ENCODE results near the gene STMP1.
A peak's percentile ranks its signal among the peaks of the same experiment; 100 is the strongest.
"Not testable (repeated sequence)": the region's sequence is repeated elsewhere in the genome, so short reads cannot be mapped to it uniquely, and the experiment has no call there.

STMP1 gene

GRCh38 chr7:135665042-135665441, 2.7 kb downstream of the STMP1 start:
- no peak for DNase-seq (ENCODE audit: low spot score)

GRCh38 chr7:135666156-135666555, 3.8 kb downstream of the STMP1 start:
- DNase-seq (ENCODE audit: low spot score): no peak

GRCh38 chr7:135666846-135667245, 4.5 kb downstream of the STMP1 start:
- no peak for DNase-seq (ENCODE audit: low spot score)

GRCh38 chr7:135667626-135668025, 5.3 kb downstream of the STMP1 start:
- not testable (repeated sequence) for DNase-seq (ENCODE audit: low spot score)

- DNase-seq (ENCODE audit: low spot score): not testable (repeated sequence)
Observed at GRCh38 chr7:135668852-135669395, 6.6 kb downstream of the STMP1 start.

- DNase-seq (ENCODE audit: low spot score): no peak
Observed at GRCh38 chr7:135669774-135670173, 7.5 kb downstream of the STMP1 start.

- peak; percentile 64 for DNase-seq (ENCODE audit: low spot score)
Observed at GRCh38 chr7:135670179-135670578, 7.9 kb downstream of the STMP1 start.

- DNase-seq (ENCODE audit: low spot score): peak; percentile 71
Observed at GRCh38 chr7:135672560-135673359, 10.4 kb downstream of the STMP1 start.

- DNase-seq (ENCODE audit: low spot score): peak; percentile 29
Observed at GRCh38 chr7:135673360-135673706, 11.0 kb downstream of the STMP1 start.

- peak; percentile 41 for DNase-seq (ENCODE audit: low spot score)
Observed at GRCh38 chr7:135678612-135679575, 16.6 kb downstream of the STMP1 start.

- no peak for DNase-seq (ENCODE audit: low spot score)
Observed at GRCh38 chr7:135681762-135682161, 19.4 kb downstream of the STMP1 start.

- DNase-seq (ENCODE audit: low spot score): no peak
Observed at GRCh38 chr7:135682191-135682590, 19.9 kb downstream of the STMP1 start.

- no peak for DNase-seq (ENCODE audit: low spot score)
Observed at GRCh38 chr7:135683609-135684008, 21.3 kb downstream of the STMP1 start.

GRCh38 chr7:135684136-135684535, 21.8 kb downstream of the STMP1 start:
- DNase-seq (ENCODE audit: low spot score): peak; percentile 38

GRCh38 chr7:135684699-135685098, 22.4 kb downstream of the STMP1 start:
- no peak for DNase-seq (ENCODE audit: low spot score)

- DNase-seq (ENCODE audit: low spot score): peak; percentile 52
Observed at GRCh38 chr7:135685306-135686084, 23.2 kb downstream of the STMP1 start.

GRCh38 chr7:135687466-135687865, 25.2 kb downstream of the STMP1 start:
- DNase-seq (ENCODE audit: low spot score): no peak

- peak; percentile 70 for DNase-seq (ENCODE audit: low spot score)
Observed at GRCh38 chr7:135690566-135690965, 28.3 kb downstream of the STMP1 start.

- no peak for DNase-seq (ENCODE audit: low spot score)
Observed at GRCh38 chr7:135692055-135692454, 29.7 kb downstream of the STMP1 start.

GRCh38 chr7:135692606-135693005, 30.3 kb downstream of the STMP1 start:
- not testable (repeated sequence) for DNase-seq (ENCODE audit: low spot score)

GRCh38 chr7:135693558-135693957, 31.2 kb downstream of the STMP1 start:
- DNase-seq (ENCODE audit: low spot score): no peak

All from AG20443 (cell line).